ENCODE measurements around the gene FAM3C.
"Not testable (repeated sequence)": the region's sequence is repeated elsewhere in the genome, so short reads cannot be mapped to it uniquely, and the experiment has no call there.

The FAM3C gene

DNA sequence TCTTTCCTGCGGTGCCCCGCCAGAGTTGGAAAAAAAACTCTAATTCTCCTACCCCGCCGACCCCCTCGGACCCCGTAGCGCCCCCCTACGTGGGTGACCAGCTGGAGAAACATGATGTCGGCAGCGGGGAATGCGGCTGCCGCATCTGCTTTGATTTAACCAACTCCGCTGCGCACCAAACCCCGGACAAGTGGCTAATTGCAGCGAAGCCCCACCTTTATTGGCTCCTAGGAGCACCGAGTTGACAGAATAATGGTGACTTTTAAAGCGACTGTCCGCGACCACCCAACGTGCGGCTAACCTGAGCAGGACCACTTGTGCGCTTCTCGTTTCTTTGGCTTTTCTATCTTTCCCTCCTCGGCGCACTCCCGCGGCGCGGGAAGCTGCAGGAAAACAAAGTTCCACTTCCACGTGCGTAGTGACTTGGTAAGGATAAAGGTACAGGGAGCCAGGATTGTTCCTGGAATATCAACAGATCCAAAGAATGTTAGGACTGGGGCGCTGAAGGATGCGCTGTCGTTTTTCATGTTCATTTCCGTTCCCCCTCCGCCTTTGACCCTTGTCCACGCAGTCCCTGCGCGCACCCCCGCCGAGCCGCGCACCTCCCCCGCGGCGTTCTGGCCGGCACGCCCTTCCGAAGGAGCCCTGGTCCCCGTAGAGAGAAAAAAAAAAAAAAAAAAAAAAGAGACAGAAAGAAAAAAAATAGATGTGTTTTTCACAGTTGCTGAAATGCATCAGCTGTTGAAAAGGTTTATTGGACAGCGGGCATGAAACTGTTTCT, 65.9 kb downstream of the FAM3C start:
- no peak for DNase-seq (ENCODE audit: low spot score)

DNA sequence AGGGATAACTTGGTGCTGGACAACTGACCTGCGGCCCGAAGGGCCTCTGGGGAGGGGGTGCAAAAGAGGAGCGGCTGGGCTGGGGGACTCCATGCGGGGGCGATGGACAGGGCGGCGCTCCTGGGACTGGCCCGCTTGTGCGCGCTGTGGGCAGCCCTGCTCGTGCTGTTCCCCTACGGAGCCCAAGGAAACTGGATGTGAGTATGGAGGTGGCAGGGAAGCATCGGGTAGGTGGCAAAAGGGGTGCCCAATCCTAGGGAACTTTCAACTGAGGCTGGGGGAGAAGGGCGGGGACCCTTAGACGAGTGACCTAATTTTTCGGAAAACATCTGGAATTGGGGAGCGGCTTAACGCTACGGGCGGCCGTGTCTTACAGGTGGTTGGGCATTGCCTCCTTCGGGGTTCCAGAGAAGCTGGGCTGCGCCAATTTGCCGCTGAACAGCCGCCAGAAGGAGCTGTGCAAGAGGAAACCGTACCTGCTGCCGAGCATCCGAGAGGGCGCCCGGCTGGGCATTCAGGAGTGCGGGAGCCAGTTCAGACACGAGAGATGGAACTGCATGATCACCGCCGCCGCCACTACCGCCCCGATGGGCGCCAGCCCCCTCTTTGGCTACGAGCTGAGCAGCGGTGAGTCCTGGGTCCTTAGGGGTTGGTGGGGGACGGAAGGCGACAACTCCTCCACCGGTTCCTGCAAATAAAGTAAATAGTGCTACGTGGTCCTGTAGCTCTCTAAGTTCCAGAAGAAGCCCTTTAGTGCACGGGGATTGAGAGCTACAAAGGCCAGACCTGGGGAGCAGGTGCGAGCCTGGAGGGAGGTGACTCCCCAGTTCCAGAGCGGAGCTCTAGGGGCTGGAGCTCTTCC, 66.7 kb downstream of the FAM3C start:
- DNase-seq (ENCODE audit: low spot score), result peak; percentile 42

DNA sequence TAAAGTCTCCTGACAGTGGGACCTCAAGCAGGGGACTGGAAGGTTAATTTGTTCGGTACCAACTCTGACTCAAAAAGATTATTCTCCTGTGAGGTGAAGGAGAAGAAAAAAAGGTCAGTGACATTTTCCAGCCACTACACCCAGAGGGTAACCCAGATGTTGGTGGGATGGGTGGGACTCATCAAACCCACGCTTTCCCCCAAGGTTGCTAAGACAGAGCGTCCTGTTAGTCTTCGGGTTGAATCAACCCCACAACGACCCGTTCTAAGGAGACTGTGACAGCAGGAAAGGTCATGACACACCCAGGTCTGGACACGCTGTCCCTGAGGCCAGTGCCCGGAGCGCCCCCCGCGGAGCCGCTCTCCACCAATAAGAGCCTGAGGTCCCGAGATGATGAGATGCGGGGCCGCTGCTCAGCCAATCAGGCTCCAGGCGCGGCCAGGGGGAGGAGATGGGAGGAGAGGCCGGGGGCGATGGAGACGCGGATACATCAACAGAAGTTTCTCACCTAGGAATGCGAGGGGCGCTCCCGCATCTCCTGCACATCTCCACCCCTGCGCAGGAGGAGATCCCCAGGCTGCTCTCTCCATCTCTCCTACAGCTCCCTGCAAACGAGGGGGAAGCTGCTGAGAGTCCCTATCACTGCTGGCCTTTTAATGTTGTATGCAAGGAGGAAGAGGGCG, 67.5 kb downstream of the FAM3C start, which contains the start of gene WNT16:
WNT16 (plus strand) TSS at position 493 of the 683 bp plus-strand sequence. CDS start 293 bp downstream, outside the sequence.
- DNase-seq (ENCODE audit: low spot score), result no peak

DNA sequence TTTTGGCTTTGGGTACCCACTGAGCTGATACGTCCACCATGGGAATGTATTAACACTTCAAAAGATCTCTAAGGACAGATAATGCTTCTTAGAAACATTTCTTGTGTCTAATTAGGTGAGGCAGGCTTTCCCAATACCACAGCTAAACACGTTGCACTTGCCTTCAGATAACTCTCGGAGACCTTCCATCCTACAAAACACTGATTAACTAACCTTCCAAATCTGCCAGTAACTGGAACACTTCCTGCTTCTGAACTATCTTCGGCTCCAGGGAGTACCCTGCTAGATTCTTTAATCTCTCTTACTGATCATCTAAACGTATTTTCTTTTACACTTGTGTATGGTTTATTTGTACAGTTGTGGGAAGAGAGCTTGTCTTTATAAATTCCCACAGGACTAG, 68.4 kb downstream of the FAM3C start:
- no peak for DNase-seq (ENCODE audit: low spot score)

DNA sequence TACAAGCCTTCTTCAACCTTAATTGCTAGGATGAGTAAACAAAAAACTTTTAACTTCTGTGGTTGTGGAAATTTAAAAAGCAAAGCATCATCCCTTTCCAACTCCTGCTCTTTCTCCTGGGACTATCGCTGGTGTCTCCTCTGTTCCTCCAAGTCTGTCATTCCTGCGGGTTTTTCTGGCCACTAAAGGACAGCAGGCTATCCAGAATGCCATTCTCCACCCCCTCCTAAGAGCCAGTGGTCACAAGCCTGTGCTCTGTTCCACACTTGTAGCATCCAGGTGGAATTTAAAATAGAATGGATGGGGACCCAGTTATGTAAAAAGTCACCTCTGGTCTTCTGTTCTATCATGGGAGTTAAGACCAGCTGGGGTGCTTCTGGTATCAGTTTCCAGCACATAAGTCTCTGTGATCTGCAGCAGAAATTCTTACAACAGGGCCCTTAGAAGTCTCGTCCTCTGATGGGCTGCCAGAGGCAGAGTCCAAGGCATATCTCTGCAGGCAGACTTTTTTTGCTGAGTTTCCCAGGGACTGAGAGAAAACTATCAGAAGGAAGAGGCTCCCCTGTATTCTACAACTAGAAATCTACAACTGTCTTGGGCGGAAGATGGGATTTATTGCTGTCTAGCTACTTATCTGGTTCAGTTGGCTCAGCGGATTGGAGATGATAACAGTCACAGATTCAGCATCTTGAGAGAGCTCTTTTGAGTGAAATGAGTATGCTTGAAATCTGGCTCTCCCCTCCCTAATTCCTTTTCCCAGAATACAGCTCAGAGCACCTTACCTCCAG, 72.4 kb downstream of the FAM3C start:
- DNase-seq (ENCODE audit: low spot score), result no peak

DNA sequence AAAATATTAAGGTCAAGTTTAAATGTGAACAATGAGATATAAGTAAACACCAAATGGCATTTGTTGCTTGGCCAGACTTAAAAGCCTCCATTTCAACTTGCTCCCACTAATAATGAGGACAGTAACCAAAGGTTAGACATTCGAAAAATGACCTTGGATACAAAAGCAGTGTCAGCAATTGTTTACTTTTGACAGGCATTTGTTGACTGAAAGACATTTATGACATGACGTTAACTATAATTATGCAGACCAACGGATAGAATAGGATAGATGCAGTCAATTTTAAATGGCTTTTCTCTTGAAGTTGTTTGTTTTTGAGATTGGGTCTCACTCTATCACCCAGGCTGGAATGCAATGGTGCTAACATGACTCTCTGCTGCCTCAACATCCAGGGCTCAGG, 73.6 kb downstream of the FAM3C start:
- DNase-seq (ENCODE audit: low spot score), result no peak

DNA sequence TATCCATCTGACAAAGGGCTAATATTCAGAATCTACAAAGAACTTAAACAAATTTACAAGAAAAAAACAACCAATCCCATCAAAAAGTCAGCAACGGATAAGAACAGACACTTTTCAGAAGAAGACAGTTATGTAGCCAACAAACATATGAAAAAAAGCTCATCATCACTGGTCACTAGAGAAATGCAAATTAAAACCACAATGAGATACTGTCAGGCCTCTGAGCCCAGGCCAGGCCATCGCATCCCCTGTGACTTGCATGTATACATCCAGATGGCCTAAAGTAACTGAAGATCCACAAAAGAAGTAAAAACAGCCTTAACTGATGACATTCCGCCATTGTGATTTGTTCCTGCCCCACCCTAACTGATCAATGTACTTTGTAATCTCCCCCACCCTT, 80.9 kb downstream of the FAM3C start:
- DNase-seq (ENCODE audit: low spot score), result not testable (repeated sequence)

DNA sequence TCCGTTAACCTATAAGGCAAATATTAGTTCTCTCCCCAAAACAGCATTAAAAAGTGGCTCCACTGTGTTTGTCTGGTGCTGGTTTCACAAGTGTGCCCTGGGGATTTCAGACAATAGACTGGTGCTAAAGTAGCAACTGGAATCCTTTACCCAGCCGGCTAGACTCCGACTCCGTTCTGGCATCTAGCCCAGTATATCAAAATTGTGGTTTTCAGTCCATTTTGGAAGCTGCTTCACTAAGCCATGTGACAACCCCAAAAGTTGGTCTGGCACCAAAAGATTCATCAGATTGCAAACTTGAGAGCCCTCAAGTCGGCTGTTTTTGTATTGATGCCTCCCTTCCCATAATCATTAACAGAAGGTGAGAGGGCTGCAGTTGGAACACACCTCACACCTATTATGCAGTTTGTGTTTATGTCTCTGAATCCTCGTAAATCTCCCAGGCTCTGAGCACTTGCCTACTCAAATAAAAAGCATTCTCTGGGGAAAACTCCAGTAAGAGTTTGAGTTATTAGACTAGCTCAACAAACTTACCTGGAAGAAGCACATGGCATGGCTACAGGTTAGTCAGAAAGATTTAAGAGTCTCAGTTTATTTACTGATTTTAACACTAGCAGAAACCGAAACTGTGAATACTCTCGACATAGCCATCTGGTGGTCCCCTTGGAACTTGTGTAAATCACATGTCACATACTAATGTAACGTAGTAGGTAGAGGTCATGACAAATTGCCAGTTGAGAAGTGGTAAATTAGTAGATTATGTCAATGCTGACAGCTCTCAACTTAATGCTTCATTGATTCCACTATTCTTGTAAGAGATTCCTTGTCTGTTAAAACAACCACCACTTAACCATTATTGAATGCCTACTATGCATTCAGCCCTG, 82.1 kb downstream of the FAM3C start:
- DNase-seq (ENCODE audit: low spot score), result peak; percentile 64

DNA sequence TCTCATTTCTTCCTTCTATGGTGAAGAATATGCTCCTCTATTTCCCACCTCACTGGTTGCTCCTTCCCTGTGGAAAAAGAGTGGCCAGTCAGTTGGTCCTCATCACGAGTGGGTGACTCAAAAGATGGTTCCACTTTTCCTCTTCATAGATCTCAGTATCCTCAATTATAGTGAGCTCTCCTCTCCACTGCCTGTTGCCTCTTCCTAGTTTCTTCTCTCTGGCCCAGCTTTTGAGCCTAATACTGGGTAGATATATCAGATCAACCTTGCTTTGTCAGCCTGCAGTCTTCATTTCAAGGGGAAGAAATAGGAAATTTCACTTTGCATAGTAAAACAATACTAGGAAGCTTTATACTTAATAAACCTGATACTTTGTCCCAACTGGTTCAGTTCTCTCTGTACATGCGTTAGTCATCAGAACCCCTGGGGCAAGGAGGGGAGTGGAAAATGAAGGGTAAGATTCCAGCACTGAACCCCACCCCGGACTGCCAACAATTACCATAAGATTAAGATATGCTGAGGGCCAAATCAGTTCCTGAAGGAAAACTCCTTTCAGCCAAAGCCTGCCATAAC, 82.8 kb downstream of the FAM3C start:
- DNase-seq (ENCODE audit: low spot score), result no peak

DNA sequence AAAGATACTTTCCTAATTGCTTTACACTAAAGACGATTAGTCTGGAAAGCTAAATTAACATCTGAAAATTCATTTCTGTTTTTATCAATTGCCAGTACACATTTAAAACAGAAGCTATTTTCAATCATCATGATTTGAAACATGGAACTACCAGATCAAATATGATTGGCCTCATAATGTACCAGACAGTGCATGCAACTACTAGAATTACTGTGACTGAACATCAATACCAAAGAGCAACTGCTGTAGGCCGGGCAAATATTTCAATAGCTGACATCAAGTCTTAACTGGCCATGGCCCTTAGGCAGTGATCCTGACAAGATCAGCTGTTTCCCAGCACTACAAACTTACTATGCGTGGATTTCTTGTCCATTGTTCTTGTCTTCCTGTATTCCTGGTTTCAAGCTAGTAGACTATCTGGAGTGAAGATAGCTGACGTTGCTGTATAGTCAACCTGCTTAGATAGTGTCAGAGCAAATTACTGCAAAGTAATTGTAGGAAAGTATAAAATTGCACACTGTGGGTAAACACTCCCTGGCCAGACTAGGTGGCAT, 89.0 kb downstream of the FAM3C start:
- no peak for DNase-seq (ENCODE audit: low spot score)

DNA sequence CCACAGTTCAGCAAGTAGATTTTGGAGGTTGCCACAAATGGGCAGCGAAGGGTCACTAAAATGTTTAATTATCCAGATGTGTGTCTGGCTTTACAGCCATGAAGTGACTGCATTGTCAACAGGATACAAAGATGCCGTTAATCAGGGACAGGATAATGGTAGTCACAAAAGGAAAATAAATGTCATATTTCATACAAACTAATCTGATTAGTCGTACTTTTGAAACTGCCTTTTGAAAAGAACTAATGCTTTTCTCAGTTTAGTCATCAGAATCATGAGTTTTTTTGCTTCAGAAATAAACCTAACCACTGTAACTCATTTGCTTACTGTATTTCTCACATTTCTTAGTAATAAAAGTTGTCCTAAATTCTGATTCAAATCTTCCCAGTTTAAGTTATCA, 89.5 kb downstream of the FAM3C start:
- DNase-seq (ENCODE audit: low spot score), result no peak

DNA sequence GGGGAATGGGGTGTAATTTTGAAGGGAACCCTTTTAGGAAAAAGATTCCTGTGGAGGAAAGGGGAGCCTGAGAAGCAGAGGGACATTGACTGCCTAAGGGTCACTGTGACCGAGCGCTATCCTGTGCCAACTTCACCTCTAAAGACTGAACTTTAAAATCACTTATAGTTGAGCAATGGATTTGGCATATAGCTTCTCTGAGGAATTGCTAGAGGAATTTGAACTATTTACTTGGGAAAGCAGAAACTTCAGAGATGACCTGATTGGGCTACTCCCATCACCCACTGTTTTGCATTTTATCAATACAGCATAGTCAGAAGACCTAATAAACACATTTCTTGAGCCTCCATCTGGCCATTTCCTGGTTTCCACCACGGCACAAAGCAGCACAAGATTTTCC, 91.0 kb downstream of the FAM3C start:
- DNase-seq (ENCODE audit: low spot score), result no peak

DNA sequence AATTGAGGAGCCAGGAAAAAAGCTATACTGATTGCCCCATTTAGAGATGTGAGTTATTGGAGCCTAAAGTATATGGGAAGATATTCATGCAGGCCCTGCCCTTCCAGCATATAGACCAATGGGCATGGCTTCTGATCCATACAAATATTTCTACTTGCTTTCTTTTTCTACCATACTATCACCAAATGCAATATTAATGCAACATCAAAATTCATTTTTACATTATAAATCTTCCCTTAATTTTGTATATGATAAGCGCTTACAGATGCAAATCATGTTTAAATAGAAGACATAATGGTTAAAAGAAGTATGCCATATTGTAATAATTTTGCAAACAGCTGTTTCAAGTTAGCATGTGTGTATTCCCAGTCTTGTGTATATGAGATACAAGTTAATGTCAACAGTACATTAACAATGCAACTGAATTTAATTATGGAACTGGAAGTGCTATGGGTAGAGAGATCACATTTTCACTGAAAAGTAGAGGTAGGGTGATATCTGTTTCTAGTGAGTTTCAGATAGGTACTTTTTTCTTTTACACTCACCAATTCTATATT, 91.9 kb downstream of the FAM3C start:
- DNase-seq (ENCODE audit: low spot score), result no peak

DNA sequence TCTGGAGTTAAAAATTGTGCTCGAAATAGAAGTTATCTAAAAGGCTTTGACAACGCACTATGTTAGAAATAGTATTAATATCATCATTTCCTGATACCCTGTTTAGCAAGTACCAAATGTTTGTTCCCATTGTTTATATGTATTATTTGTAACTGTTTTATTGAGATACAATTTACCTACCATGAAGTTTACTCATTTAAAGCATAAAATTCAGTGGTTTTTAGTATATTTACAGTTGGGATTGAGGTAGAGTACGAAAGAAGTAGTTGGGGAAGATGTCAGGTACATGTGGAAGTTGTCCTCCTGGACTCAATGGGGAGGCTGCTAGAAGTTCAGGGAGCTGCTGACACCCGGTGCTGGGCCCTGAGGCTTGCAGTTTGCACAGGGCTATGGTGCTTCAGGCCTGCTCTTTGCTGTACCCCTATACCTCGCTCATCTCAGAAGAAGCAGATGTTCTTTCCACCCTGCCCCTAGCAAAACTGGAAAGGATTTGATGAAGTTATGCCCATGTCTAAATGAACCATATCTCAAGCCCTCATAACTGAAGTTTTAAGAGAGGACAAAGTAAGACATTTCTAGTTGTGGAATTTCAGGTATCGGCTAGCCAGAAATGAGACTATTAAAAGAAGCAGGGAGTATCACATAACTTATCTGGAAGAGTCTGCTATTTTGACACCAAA, 92.5 kb downstream of the FAM3C start:
- no peak for DNase-seq (ENCODE audit: low spot score)

DNA sequence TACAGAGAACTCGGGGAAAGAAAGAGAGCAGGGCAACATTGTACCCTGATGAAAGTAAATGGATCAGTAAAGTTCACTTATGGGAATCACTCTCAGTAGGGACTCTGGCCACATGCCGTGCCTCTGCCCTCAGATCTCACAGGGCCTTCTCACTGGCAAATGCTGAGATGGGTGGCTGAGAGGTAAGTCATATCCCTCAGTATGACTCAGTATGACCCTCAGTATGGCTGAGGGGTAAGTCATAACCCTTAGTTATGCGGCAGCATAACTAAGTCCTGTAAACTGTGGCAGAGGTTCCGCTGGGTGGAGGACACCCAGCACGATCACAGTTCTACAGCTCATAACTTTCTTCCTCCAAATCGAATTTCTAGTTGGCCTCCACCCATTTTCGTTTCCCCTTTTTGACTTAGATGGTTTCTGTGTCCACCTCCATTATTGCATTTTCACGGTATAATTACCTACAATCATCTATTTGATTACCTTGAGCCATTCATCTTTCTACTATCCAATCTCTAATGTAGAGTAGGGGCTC, 93.8 kb downstream of the FAM3C start:
- DNase-seq (ENCODE audit: low spot score), result peak; percentile 73

DNA sequence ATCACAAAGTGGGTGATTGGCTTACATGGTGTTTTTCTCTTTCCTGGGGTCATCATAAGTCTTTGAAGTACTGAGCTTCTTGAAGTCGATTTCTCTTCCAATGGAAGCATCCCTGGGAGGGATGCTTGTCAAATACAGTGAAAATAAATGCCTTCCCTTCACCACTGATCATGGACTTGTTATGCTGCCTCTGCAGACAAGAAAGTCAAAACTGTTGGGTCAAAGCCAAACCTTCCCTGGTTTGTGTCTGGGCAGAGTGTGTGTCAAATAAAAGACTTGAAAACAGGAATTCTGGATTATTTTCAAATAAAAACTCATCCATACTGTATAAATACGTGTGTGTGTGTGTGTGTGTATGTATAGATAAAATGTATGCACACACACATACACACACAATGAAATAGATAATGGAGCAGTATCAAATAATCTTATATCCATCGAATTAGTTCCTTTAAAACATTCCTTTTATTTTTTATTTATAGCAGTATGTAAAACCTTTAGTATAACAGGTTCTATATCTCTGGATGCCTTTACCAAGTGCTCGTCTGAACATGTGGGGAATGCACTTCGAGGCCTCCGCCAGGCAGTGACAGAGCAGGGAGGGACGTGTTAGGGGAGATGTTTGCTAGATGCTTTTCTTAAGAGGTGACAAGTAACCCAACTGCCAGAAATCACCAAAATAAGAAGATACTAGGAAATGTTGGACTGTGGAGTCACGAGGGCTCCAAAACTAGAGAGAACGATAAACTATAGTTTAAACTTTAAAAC, 94.5 kb downstream of the FAM3C start:
- no peak for DNase-seq (ENCODE audit: low spot score)

DNA sequence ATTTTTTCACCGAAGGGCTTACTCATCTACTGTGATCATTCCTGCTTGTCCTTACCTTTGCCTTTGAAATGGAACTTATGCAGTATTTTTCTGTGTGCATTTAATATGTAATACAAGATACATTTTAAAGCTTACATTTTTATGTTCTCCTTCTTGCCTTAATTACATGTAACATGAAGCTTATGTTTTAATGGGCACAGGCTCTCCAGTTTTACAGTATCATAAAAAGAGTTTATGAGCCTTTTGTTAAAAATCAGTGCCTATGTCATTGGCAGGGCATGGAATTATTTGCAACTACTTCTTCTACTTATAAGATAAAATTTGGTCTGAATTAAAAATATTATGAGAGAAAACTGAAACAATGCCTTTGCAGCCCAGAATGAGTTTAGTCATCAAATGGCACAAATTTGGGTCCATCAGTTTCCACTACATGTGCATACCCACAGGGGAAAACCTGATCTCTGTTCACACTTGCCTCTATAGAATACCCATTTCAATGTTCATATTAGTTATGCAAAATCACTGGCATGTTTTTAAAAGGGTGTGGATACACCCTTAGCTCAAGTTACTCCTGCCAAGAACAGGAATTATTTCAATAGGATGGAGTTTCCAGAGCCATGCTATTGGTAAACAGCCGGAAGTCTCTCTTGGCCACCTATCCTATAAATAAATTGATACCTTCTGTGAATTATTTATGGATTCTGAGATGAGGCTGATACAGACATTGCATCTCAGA, 95.3 kb downstream of the FAM3C start:
- DNase-seq (ENCODE audit: low spot score), result no peak
